Measurements from ENCODE around the gene TET1.
"Not testable (repeated sequence)": the region's sequence is repeated elsewhere in the genome, so short reads cannot be mapped to it uniquely, and the experiment has no call there.

Gene TET1

GRCh38 chr10:68720793-68721672 lies 160.9 kb downstream of the TET1 start, which contains the start of gene CCAR1:
Gene CCAR1 (plus strand): TSS chr10:68721239. CDS start chr10:68722505, 1,266 bp downstream.
- DNase-seq (ENCODE audit: insufficient read length, low spot score) = peak; percentile 92
- TF ChIP-seq TAF1 (IDR thresholded peaks at IDR 0.05; ENCODE audit: low read depth, low read length) (peak; percentile 81), POU2F2 (IDR thresholded peaks at IDR 0.05; ENCODE audit: low read depth, low read length) (no peak), SPI1 (IDR thresholded peaks at IDR 0.05; ENCODE audit: low read depth, low read length) (no peak), POLR2A (IDR thresholded peaks at IDR 0.05; ENCODE audit: low read depth, low read length) (peak; percentile 90), POLR2AphosphoS5 (IDR thresholded peaks at IDR 0.05; ENCODE audit: low read depth, low read length) (peak; percentile 87)
- peak; percentile 96 for FAIRE-seq

GRCh38 chr10:68721673-68722335 lies 161.7 kb downstream of the TET1 start:
- no peak for FAIRE-seq
- no peak for DNase-seq (ENCODE audit: insufficient read length, low spot score)
- TF ChIP-seq TAF1 (IDR thresholded peaks at IDR 0.05; ENCODE audit: low read depth, low read length) = no peak
- TF ChIP-seq POLR2AphosphoS5 (IDR thresholded peaks at IDR 0.05; ENCODE audit: low read depth, low read length) = no peak
- no peak for TF ChIP-seq POLR2A (IDR thresholded peaks at IDR 0.05; ENCODE audit: low read depth, low read length)
- no peak for TF ChIP-seq POU2F2 (IDR thresholded peaks at IDR 0.05; ENCODE audit: low read depth, low read length)
- no peak for TF ChIP-seq PAX5 (IDR thresholded peaks at IDR 0.05; ENCODE audit: insufficient read depth, low read length, severe bottlenecking)
- TF ChIP-seq SPI1 (IDR thresholded peaks at IDR 0.05; ENCODE audit: low read depth, low read length) = no peak

GRCh38 chr10:68725016-68725415 lies 164.9 kb downstream of the TET1 start:
- DNase-seq (ENCODE audit: insufficient read length, low spot score) (no peak), FAIRE-seq (no peak)
- TF ChIP-seq PAX5 (IDR thresholded peaks at IDR 0.05; ENCODE audit: insufficient read depth, low read length, severe bottlenecking) = no peak
- no peak for TF ChIP-seq POLR2A (IDR thresholded peaks at IDR 0.05; ENCODE audit: low read depth, low read length)
- no peak for TF ChIP-seq POLR2AphosphoS5 (IDR thresholded peaks at IDR 0.05; ENCODE audit: low read depth, low read length)
- TF ChIP-seq POU2F2 (IDR thresholded peaks at IDR 0.05; ENCODE audit: low read depth, low read length) = no peak
- no peak for TF ChIP-seq TAF1 (IDR thresholded peaks at IDR 0.05; ENCODE audit: low read depth, low read length)

GRCh38 chr10:68727146-68727545 lies 167.0 kb downstream of the TET1 start:
- DNase-seq (ENCODE audit: insufficient read length, low spot score) = no peak
- no peak for FAIRE-seq
- TF ChIP-seq POU2F2 (IDR thresholded peaks at IDR 0.05; ENCODE audit: low read depth, low read length) (no peak), SPI1 (IDR thresholded peaks at IDR 0.05; ENCODE audit: low read depth, low read length) (no peak), POLR2AphosphoS5 (IDR thresholded peaks at IDR 0.05; ENCODE audit: low read depth, low read length) (no peak), POLR2A (IDR thresholded peaks at IDR 0.05; ENCODE audit: low read depth, low read length) (no peak), TAF1 (IDR thresholded peaks at IDR 0.05; ENCODE audit: low read depth, low read length) (no peak), PAX5 (IDR thresholded peaks at IDR 0.05; ENCODE audit: insufficient read depth, low read length, severe bottlenecking) (no peak)

GRCh38 chr10:68732651-68733050 lies 172.5 kb downstream of the TET1 start:
- TF ChIP-seq POLR2AphosphoS5 (IDR thresholded peaks at IDR 0.05; ENCODE audit: low read depth, low read length) = no peak
- TF ChIP-seq TAF1 (IDR thresholded peaks at IDR 0.05; ENCODE audit: low read depth, low read length) = no peak
- TF ChIP-seq POU2F2 (IDR thresholded peaks at IDR 0.05; ENCODE audit: low read depth, low read length) = no peak
- TF ChIP-seq PAX5 (IDR thresholded peaks at IDR 0.05; ENCODE audit: insufficient read depth, low read length, severe bottlenecking) = no peak
- no peak for TF ChIP-seq POLR2A (IDR thresholded peaks at IDR 0.05; ENCODE audit: low read depth, low read length)
- TF ChIP-seq SPI1 (IDR thresholded peaks at IDR 0.05; ENCODE audit: low read depth, low read length) = no peak
- FAIRE-seq = no peak
- DNase-seq (ENCODE audit: insufficient read length, low spot score) = no peak

GRCh38 chr10:68734349-68734748 lies 174.2 kb downstream of the TET1 start:
- no peak for FAIRE-seq
- DNase-seq (ENCODE audit: insufficient read length, low spot score) = no peak
- TF ChIP-seq POU2F2 (IDR thresholded peaks at IDR 0.05; ENCODE audit: low read depth, low read length) (no peak), PAX5 (IDR thresholded peaks at IDR 0.05; ENCODE audit: insufficient read depth, low read length, severe bottlenecking) (no peak), POLR2AphosphoS5 (IDR thresholded peaks at IDR 0.05; ENCODE audit: low read depth, low read length) (no peak), SPI1 (IDR thresholded peaks at IDR 0.05; ENCODE audit: low read depth, low read length) (no peak), POLR2A (IDR thresholded peaks at IDR 0.05; ENCODE audit: low read depth, low read length) (no peak), TAF1 (IDR thresholded peaks at IDR 0.05; ENCODE audit: low read depth, low read length) (no peak)

- no peak for FAIRE-seq
- no peak for DNase-seq (ENCODE audit: insufficient read length, low spot score)
- no peak for TF ChIP-seq POLR2A (IDR thresholded peaks at IDR 0.05; ENCODE audit: low read depth, low read length)
- no peak for TF ChIP-seq SPI1 (IDR thresholded peaks at IDR 0.05; ENCODE audit: low read depth, low read length)
- no peak for TF ChIP-seq PAX5 (IDR thresholded peaks at IDR 0.05; ENCODE audit: insufficient read depth, low read length, severe bottlenecking)
- TF ChIP-seq POU2F2 (IDR thresholded peaks at IDR 0.05; ENCODE audit: low read depth, low read length) = no peak
- no peak for TF ChIP-seq TAF1 (IDR thresholded peaks at IDR 0.05; ENCODE audit: low read depth, low read length)
- no peak for TF ChIP-seq POLR2AphosphoS5 (IDR thresholded peaks at IDR 0.05; ENCODE audit: low read depth, low read length)
These were observed 175.0 kb downstream of the TET1 start for GRCh38 chr10:68735119-68735518.

GRCh38 chr10:68735739-68736138 lies 175.6 kb downstream of the TET1 start:
- DNase-seq (ENCODE audit: insufficient read length, low spot score) = not testable (repeated sequence)

GRCh38 chr10:68740676-68741075 lies 180.5 kb downstream of the TET1 start:
- not testable (repeated sequence) for FAIRE-seq

More at GRCh38 chr10:68735739-68736138, 175.6 kb downstream of the TET1 start:
- FAIRE-seq = not testable (repeated sequence)

GRCh38 chr10:68742397-68742796 lies 182.3 kb downstream of the TET1 start:
- DNase-seq (ENCODE audit: insufficient read length, low spot score) (no peak), FAIRE-seq (no peak)
- TF ChIP-seq SPI1 (IDR thresholded peaks at IDR 0.05; ENCODE audit: low read depth, low read length) (no peak), POLR2AphosphoS5 (IDR thresholded peaks at IDR 0.05; ENCODE audit: low read depth, low read length) (no peak)

More at GRCh38 chr10:68740676-68741075, 180.5 kb downstream of the TET1 start:
- not testable (repeated sequence) for DNase-seq (ENCODE audit: insufficient read length, low spot score)

Data from GM12891 (cell line).